Measurements from ENCODE around the gene RBM33. TPM values are rescaled to one million over a fixed set of nuclear protein-coding genes. Genes with fewer than 3 reads are reported as not detected.

The RBM33 gene
- polyA plus RNA-seq, 1 donor (not counting 4 experiments of a cell fraction or from before 2014, with no cell fraction given) = 8.9 TPM

- peaks cover 31 to 40% of the 10 kb centered on the region in 2 experiments for H3K36me3 ChIP-seq (ENCODE audit: control insufficient read depth in 2 of 2, extremely low read depth in 1 of 2, insufficient read depth in 2 of 2, low read length in 2 of 2)
- no peak overlapping the region for H3K4me2 ChIP-seq (ENCODE audit: control insufficient read depth, extremely low read depth, insufficient read depth, low read depth, low read length)
- H3K27me3 ChIP-seq (ENCODE audit: control insufficient read depth, extremely low read depth, insufficient read depth, low read length) = no peaks in the 10 kb centered on the region
- peaks cover 4% of the 10 kb centered on the region for H4K20me1 ChIP-seq (ENCODE audit: control insufficient read depth, extremely low read depth, insufficient read depth, low read length)
- no peak overlapping the region for H3K9ac ChIP-seq (ENCODE audit: control insufficient read depth, extremely low read depth, insufficient read depth, low read length)
- no peak overlapping the region for H3K27ac ChIP-seq (ENCODE audit: control insufficient read depth, insufficient read depth, low read length)
- FAIRE-seq = no peak
- TF ChIP-seq CTCF (optimal IDR thresholded peaks at IDR 0.05 in 1 of 3, IDR thresholded peaks at IDR 0.05 in 1 of 3, conservative IDR thresholded peaks at IDR 0.05 in 1 of 3; ENCODE audit: extremely low read depth in 1 of 3, insufficient read depth in 2 of 3, low read length in 3 of 3) (no peak), EZH2 (IDR thresholded peaks at IDR 0.05; ENCODE audit: low read length) (no peak)
- no peaks in the 10 kb centered on the region for H3K9me3 ChIP-seq (ENCODE audit: control insufficient read depth, low read depth, low read length)
- no peak overlapping the region for H2AFZ ChIP-seq (ENCODE audit: control insufficient read depth, low read length)
- dilution Hi-C loops (cut with MboI; ENCODE audit: extremely low pct_ligation_motif_present, low sequenced_read_pairs) = no loop called here
- DNase-seq (ENCODE audit: low read depth, low spot score) = no peak
- H3K79me2 ChIP-seq (ENCODE audit: control insufficient read depth, insufficient read depth, low read length) = no peaks in the 10 kb centered on the region
- no peaks in the 10 kb centered on the region for H3K9me1 ChIP-seq (ENCODE audit: control insufficient read depth, extremely low read depth, insufficient read depth, low read length)
- peaks cover 9% of the 10 kb centered on the region for H3K4me1 ChIP-seq (ENCODE audit: control insufficient read depth, extremely low read depth, insufficient read depth, low read length)
- no peak overlapping the region for H3K4me3 ChIP-seq (ENCODE audit: control insufficient read depth in 2 of 3, extremely low read depth in 1 of 3, insufficient read depth in 2 of 3, low read depth in 1 of 3, low read length in 3 of 3)
These were observed 130.5 kb downstream of the RBM33 start for GRCh38 chr7:155774947-155775346.

GRCh38 chr7:155775691-155776090 lies 131.2 kb downstream of the RBM33 start:
- FAIRE-seq = no peak
- dilution Hi-C loops (cut with MboI; ENCODE audit: extremely low pct_ligation_motif_present, low sequenced_read_pairs) = no loop called here
- H3K4me1 ChIP-seq (ENCODE audit: control insufficient read depth, extremely low read depth, insufficient read depth, low read length) = peaks cover 2% of the 10 kb centered on the region
- H3K4me3 ChIP-seq (ENCODE audit: control insufficient read depth in 2 of 3, extremely low read depth in 1 of 3, insufficient read depth in 2 of 3, low read depth in 1 of 3, low read length in 3 of 3) = no peak overlapping the region
- H3K27me3 ChIP-seq (ENCODE audit: control insufficient read depth, extremely low read depth, insufficient read depth, low read length) = no peaks in the 10 kb centered on the region
- no peak overlapping the region for H3K9ac ChIP-seq (ENCODE audit: control insufficient read depth, extremely low read depth, insufficient read depth, low read length)
- H2AFZ ChIP-seq (ENCODE audit: control insufficient read depth, low read length) = no peak overlapping the region
- peaks cover 2% of the 10 kb centered on the region for H4K20me1 ChIP-seq (ENCODE audit: control insufficient read depth, extremely low read depth, insufficient read depth, low read length)
- no peaks in the 10 kb centered on the region for H3K79me2 ChIP-seq (ENCODE audit: control insufficient read depth, insufficient read depth, low read length)
- no peak overlapping the region for H3K27ac ChIP-seq (ENCODE audit: control insufficient read depth, insufficient read depth, low read length)
- peaks cover 31 to 37% of the 10 kb centered on the region in 2 experiments for H3K36me3 ChIP-seq (ENCODE audit: control insufficient read depth in 2 of 2, extremely low read depth in 1 of 2, insufficient read depth in 2 of 2, low read length in 2 of 2)
- TF ChIP-seq CTCF (optimal IDR thresholded peaks at IDR 0.05 in 1 of 3, IDR thresholded peaks at IDR 0.05 in 1 of 3, conservative IDR thresholded peaks at IDR 0.05 in 1 of 3; ENCODE audit: extremely low read depth in 1 of 3, insufficient read depth in 2 of 3, low read length in 3 of 3) (no peak), EZH2 (IDR thresholded peaks at IDR 0.05; ENCODE audit: low read length) (no peak)
- H3K4me2 ChIP-seq (ENCODE audit: control insufficient read depth, extremely low read depth, insufficient read depth, low read depth, low read length) = no peak overlapping the region
- no peaks in the 10 kb centered on the region for H3K9me1 ChIP-seq (ENCODE audit: control insufficient read depth, extremely low read depth, insufficient read depth, low read length)
- no peak for DNase-seq (ENCODE audit: low read depth, low spot score)
- H3K9me3 ChIP-seq (ENCODE audit: control insufficient read depth, low read depth, low read length) = no peaks in the 10 kb centered on the region
